ES-I3 (cell line): ENCODE measurements around the gene USP44.

ENCODE experiments used
- H3K36me3 ChIP-seq: 2 replicates; pipeline ENCODE4 v1.6.1; 2013; ENCODE audit warnings: mild to moderate bottlenecking, low read length, control low read depth, moderate library complexity; ENCODE audit not compliant: insufficient read depth
- H3K4me1 ChIP-seq: 2 replicates; pipeline ENCODE4 v1.6.1; 2013; ENCODE audit warnings: mild to moderate bottlenecking, control low read depth, low read length; ENCODE audit not compliant: insufficient read depth
- H3K9ac ChIP-seq: 2 replicates; pipeline ENCODE4 v1.6.1; 2013; ENCODE audit warnings: low read depth, mild to moderate bottlenecking, low read length, moderate library complexity
- H3K9me3 ChIP-seq: 2 replicates; pipeline ENCODE4 v1.6.1; 2013; ENCODE audit warnings: mild to moderate bottlenecking, low read length, moderate library complexity; ENCODE audit not compliant: control insufficient read depth, insufficient read depth

USP44 gene

GRCh38 chr12:95557625-95558024, 6.3 kb upstream of the USP44 start:
- Histone ChIP-seq H3K36me3 (no peaks in the 10 kb centered on the region), H3K9me3 (no peaks in the 10 kb centered on the region), H3K9ac (no peak overlapping the region), H3K4me1 (no peaks in the 10 kb centered on the region; the same call in 1 of the 2 replicates)

DNA sequence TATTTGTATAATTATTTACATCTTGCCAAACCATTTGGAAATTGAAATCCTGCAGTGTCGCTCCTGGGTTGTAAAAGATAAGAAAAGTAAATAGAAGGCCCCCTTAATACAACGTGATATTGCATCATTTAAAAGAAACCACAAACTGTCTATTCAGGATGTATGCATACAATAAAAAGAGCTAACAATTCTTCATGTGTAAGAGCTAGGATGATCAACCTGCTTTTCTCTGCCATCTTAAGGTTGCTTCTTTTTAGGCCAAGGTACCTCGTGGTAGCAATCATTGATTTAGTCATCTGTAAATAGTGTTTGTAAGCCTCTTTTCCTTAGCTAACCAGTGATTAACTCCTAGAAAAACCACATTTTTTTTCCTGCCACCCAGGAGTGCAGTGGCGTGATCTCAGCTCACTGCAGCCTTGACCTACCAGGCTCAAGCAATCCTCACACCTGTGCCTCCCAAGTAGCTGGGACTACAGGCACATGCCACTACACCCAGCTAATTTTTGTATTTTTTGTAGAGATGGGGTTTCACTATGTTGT, 3.3 kb upstream of the USP44 start:
- no peaks in the 10 kb centered on the region for H3K36me3 ChIP-seq
- H3K9me3 ChIP-seq, result no peaks in the 10 kb centered on the region
- no peak overlapping the region for H3K9ac ChIP-seq
- H3K4me1 ChIP-seq, result peaks cover 8% of the 10 kb centered on the region

- Histone ChIP-seq H3K36me3 (no peaks in the 10 kb centered on the region), H3K9me3 (no peaks in the 10 kb centered on the region), H3K9ac (no peak overlapping the region), H3K4me1 (peaks cover 8% of the 10 kb centered on the region)
These were observed 2.1 kb upstream of the USP44 start for GRCh38 chr12:95553197-95553943.

DNA sequence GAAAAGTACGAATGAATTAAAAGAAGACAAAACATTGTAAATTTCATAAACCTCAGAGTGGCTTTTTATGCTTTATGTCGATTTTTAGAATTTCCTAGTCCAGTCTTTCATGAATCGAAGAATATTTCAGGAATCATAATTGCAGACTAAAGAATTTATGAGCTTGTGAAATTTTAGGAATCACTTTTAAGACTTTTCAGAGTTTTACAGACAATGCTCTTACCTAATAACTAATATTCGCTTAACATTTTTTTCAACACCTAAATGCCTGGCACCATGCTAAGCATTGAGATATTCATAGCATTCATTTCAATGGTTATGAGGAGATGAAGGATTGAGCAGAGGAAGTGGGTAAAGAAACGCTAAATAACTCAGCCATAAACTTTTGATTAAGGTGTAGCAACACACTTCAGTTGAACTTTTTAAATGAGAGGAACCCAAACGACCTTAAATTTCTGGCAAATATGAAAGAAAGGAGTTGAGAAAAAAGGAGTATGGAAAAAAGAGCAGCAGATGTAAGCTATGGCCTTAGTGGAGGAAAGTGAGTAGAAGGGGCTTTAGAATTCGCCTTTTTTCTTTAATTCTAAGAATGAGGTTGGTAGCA, 739 bp upstream of the USP44 start:
- Histone ChIP-seq H3K9me3 (no peaks in the 10 kb centered on the region), H3K9ac (peak overlapping the region; percentile 82), H3K4me1 (peaks cover 8% of the 10 kb centered on the region), H3K36me3 (no peaks in the 10 kb centered on the region)

- Histone ChIP-seq H3K36me3 (no peaks in the 10 kb centered on the region), H3K4me1 (peaks cover 8% of the 10 kb centered on the region), H3K9me3 (no peaks in the 10 kb centered on the region), H3K9ac (peak overlapping the region; percentile 82)
These were observed 1.7 kb downstream of the USP44 start for GRCh38 chr12:95549392-95550084.

DNA sequence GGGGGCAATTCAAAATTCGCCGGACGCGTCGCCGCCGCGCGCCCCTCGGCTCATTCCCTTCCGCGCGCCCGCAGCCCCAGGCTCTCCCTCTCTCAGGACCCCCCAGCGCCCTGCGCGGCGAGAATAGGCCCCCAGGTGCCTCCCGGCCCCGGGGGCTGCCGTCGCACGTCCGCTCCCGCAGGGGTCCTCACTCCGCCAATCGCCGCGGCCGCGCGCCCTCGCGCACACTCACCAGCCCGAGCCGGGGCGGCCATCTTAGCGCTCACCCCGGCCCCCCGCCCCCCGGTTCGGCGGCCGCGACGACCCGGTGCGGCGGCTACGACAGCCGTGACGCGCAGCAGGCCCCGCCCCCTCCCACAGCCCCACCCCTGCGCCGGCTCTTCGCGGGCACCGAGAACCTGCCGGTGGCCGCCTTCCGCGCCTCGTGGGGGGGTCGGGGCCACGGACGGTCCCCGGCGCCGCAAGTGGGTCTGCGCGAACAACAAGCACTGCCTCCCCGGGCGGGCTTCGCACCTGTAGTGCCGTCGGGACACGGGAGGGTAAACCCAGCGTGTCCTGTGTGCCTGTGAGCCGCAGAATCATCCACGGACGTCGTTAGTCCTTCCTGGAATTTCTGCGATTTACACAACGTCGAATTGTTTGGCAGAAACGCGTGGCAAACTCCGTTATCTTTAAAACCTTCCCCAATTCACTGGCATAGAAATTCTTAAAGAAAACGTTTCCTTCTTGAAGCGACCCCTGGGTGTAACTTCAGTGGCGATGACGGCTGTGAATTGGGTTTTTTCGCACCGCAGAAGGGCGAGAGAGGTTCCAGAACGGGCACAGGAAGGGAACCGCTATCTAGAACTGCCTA, 2.5 kb downstream of the USP44 start:
- no peaks in the 10 kb centered on the region for H3K9me3 ChIP-seq
- no peaks in the 10 kb centered on the region for H3K36me3 ChIP-seq
- H3K4me1 ChIP-seq, result peaks cover 8% of the 10 kb centered on the region
- H3K9ac ChIP-seq, result peak overlapping the region; percentile 82

- H3K9ac ChIP-seq, result peak overlapping the region; percentile 82
- H3K4me1 ChIP-seq, result peaks cover 8% of the 10 kb centered on the region
- no peaks in the 10 kb centered on the region for H3K9me3 ChIP-seq
- no peaks in the 10 kb centered on the region for H3K36me3 ChIP-seq
These were observed 3.2 kb downstream of the USP44 start for GRCh38 chr12:95548056-95548538.

GRCh38 chr12:95547522-95548055, 3.7 kb downstream of the USP44 start:
- no peaks in the 10 kb centered on the region for H3K36me3 ChIP-seq
- peaks cover 8% of the 10 kb centered on the region for H3K4me1 ChIP-seq
- no peaks in the 10 kb centered on the region for H3K9me3 ChIP-seq
- peak overlapping the region; percentile 82 for H3K9ac ChIP-seq

- Histone ChIP-seq H3K4me1 (no peaks in the 10 kb centered on the region; the same call in 1 of the 2 replicates), H3K9me3 (no peaks in the 10 kb centered on the region), H3K9ac (peak overlapping the region; percentile 82), H3K36me3 (no peaks in the 10 kb centered on the region)
These were observed 4.8 kb downstream of the USP44 start for GRCh38 chr12:95546491-95546813.

GRCh38 chr12:95545731-95546490, 5.4 kb downstream of the USP44 start:
- no peaks in the 10 kb centered on the region for H3K36me3 ChIP-seq
- no peaks in the 10 kb centered on the region for H3K9me3 ChIP-seq
- H3K4me1 ChIP-seq, result no peaks in the 10 kb centered on the region; the same call in 1 of the 2 replicates
- H3K9ac ChIP-seq, result peak overlapping the region; percentile 82

- Histone ChIP-seq H3K4me1 (no peaks in the 10 kb centered on the region; the same call in 1 of the 2 replicates), H3K9me3 (no peaks in the 10 kb centered on the region), H3K9ac (peak overlapping the region; percentile 82; the same call in 1 of the 2 replicates), H3K36me3 (no peaks in the 10 kb centered on the region)
These were observed 6.0 kb downstream of the USP44 start for GRCh38 chr12:95545303-95545702.

GRCh38 chr12:95544756-95545155, 6.5 kb downstream of the USP44 start:
- Histone ChIP-seq H3K9ac (no peak overlapping the region), H3K4me1 (peaks cover 4% of the 10 kb centered on the region; the same call in 1 of the 2 replicates), H3K36me3 (no peaks in the 10 kb centered on the region), H3K9me3 (no peaks in the 10 kb centered on the region)

DNA sequence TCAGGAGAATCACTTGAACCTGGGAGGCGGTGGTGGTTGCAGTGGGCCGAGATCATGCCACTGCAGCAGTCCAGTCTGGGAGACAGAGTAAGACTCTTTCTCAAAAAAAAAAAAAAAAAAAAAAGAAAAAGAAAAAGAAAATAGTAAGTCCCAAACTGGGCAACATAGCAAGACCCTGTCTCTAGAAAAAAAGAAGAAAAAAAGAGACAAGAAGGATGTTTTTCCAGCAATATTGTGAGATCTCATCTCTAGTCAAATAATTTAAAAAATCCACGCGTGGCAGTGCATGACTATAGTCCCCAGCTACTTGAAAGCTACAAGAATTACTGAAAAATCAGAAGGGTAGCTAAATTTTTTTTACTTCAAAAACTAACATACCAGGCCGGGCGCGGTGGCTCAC, 8.0 kb downstream of the USP44 start:
- Histone ChIP-seq H3K9ac (no peak overlapping the region), H3K36me3 (no peaks in the 10 kb centered on the region), H3K9me3 (no peaks in the 10 kb centered on the region), H3K4me1 (peaks cover 13% of the 10 kb centered on the region)
